NCI-H128 (cell line): Measurements from ENCODE around the gene TRIM67.

ENCODE experiments used
- DNase-seq: peaks from one replicate; lab custom pipeline; 2025; ENCODE audit not compliant: unreplicated experiment; lab: John Stamatoyannopoulos, UW

TRIM67 gene

DNA sequence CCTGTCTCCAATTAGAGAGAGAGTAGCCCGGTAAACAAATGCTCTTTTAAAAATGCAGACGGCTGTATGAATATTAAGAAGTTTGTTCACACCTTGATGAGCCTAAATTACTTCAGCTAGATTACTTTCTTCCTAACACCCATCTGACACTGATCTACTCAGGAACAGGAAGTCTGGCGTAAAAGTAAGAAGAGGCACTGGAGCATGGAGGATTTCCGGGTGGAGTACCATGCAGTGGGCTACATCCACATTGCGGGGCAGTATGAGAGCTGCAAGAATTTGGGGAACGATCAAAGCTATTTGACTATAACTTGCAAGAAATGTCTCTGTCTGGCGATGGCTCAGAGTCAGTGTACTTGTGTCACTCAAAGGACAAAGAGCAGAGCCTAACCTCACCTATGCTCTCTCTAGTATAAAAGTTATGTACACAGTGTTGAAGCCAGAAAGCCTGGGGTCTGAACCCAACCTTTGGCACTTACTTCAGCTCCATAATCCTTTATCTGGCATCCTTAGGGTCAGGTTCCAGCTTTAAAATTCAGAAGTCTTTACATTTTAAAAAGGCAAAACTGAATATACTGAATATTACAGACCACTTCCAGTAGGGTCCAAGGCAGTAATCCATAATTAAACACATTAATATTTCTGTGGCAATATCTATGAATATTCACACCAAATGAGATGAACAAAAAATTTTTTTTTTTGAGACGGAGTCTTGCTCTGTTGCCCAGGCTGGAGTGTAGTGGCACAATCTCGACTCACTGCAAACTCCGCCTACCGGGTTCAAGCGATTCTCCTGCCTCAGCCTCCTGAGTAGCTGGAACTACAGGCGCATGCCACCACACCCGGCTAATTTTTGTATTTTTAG, 71.2 kb downstream of the TRIM67 start:
- DNase-seq = no peak

DNA sequence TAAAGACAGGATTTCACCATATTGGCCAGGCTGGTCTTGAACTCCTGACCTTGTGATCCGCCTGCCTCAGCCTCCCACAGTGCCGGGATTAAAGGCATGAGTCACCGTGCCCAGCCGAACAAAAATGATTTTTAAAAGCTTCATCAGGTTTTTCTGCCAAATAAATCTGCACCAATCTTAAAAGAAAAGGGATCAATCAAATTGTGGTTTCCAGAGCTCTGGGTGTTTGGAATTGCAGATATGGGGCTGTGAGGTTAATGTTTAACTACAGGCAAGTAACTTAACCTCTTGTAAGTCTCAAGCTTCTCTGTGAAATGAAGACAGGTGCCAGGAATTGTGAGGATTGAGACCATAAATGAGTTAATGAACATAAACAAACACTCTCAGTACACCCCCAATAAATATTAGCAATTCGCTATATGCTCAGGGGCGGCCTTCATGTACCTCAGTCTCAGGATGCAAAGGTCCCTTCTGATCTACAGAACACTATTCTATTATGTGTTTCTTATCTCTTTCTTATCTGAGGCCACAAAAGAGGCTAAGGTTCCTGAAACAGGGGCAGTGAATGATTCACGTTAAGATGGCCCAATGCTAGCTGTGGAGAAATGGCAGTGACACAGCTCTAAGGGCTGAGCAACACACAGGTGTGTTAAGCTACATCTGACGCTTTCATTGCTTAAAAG, 72.0 kb downstream of the TRIM67 start:
- no peak for DNase-seq

DNA sequence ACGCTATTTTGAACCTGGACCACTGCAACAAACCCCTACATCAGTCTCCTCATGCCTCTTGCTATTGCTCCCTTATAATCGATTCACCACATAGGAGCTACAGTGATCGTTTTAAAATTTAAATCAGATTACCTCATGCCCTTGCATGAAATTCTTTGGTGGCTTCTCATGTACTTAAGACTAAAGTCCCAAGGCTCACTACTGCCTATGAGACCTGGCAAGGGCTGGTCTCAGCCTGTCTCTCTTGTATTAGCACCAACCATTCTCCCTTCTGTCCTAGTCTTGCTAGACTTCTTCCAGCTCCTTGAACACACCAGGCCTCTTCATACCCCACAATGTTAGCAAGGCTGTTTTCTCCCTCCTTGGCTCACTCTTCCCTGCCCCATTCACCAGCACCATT, 72.6 kb downstream of the TRIM67 start:
- DNase-seq = no peak

DNA sequence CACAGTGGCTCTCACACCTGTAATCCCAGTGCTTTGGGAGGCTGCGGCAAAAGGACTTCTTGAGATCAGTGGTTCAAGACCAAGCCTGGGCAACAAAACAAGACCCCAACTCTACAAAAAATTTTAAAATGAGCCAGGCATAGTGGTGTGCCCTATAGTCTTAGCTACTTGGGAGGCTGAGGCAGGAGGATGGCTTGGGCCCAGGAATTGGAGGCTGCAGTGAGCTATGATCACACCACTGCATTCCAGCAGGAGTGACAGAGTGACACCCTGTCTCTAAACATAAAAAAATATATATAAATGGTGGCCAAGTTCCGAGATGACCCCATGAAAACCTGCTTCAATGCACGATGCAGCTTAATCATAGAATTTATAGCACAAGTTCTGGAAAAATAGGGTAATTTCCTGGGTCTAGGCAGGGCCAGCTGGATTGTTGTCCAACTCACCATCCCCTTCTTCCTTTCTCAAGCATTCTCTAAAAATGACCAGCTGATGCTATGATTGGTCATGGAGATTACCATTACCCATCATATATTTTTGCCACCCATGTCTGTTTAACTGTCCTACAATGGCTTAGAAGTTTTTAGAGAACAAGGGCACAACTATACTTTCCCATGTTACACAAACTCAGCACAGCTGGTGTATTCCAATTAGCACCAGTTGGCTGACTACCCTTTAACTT, 73.8 kb downstream of the TRIM67 start:
- DNase-seq = no peak

DNA sequence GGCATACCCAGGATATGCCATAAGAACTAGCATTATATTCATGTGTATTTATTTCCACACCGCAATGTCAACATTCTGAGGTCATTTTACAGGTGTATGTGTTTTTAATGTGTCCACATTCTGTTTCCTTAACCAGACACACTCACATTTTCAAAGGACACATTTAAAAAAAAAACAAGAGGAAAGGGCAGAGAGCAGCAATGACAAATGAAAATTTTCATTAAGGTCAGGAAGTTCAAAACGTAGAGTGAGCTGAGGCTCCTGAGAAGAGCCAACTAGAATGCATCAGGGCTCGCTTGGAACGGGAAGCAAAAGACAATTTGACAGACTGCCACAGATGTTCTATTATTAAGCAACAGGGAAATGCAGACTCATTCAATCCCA, 74.3 kb downstream of the TRIM67 start:
- no peak for DNase-seq

DNA sequence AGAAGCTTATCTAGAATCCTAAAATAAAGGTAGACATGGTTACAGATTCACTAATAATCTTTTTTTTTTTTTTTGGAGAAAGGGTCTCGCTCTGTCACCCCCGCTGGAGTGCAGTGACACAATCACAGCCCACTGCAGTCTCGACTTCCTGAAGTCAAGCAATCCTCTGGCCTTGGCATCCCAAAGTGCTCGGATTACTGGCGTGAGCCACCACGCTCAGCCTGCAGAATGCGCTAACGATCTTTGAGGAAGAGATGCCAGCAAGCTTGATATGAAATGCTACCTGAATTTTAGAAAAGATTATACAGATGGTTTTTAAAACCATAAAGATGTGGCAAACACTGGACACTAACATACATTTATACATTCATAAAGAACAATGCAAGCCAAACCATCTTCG, 75.1 kb downstream of the TRIM67 start:
- no peak for DNase-seq

DNA sequence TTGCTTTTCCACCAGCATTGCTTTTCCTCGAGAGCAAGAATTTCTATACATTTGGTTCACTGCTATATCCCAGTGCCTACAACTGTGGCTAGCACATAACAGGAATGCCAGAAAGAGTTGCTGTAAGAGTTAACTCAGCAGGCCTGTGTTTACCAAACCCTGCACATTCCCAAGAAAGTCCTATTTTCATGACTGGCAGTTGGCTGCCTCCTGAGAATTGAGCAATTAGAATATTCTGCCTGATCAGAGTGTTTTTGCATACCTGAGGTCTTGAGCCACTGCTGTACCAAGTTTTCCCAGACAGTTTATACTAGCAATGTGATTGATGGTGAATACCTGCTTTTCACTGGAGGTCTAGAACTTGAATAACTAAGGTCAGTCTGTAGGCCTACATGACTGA, 76.4 kb downstream of the TRIM67 start:
- no peak for DNase-seq

DNA sequence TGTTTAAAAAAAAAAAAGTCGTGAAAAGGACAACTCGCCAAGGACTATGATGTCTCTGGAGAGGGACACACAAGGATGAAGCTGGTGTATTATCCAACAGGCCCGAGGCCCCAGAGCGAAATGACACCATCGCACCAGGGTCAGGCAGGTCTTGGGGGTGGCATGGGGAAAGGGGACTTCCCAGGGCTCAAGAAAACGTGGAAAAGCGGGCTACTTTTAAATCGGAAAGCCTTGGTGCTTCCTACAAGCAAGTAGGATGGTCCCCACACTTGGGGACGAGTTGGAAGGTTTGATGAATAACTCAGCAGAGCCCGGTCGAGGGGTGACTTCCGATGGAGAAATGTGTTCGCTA, 78.6 kb downstream of the TRIM67 start:
- DNase-seq = no peak

DNA sequence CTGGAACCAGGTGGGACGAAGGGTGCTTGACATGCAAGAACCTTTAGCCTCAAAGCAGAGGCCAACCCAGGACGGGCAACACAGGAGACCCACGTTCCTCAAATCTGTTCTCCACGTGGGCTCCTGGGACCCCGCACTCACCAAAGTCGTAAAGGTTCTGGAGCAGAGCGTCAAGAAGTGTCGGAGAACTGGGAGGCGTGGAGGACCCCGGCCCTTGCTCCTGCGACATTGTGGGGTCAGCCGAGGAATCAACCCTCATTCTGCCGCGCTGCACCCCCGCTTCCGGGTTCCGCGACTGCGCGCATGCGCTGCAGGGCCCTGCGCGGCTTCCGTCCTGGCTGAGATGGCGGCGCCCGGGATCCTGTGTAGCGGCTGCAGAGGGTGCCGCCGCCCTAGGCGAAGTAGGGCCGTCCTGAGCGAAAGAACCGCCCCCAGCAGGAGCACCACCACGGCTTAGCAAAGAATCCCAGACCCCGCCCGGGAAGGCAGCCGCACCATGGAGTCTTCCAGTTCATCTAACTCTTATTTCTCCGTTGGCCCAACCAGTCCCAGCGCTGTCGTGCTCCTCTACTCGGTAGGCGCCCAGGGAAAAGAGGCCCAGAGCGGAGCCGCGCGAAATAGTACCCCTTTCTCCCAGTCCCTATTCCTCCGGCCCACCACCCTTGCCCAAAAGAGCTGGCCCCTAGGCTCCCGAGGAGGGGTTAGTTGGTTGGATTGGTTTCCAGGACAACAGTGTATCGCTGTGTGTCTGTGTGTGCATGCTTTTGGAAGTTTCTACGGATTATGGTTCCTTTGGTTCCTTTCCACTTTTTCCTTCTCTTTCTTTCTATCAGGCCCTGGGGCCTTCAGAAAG, 79.3 kb downstream of the TRIM67 start, which contains the start of gene GNPAT:
Gene GNPAT, plus strand, starts transcription at position 330 of the 853 bp plus-strand sequence. Its CDS starts 167 bp downstream, at position 497.
- peak; percentile 65 for DNase-seq

DNA sequence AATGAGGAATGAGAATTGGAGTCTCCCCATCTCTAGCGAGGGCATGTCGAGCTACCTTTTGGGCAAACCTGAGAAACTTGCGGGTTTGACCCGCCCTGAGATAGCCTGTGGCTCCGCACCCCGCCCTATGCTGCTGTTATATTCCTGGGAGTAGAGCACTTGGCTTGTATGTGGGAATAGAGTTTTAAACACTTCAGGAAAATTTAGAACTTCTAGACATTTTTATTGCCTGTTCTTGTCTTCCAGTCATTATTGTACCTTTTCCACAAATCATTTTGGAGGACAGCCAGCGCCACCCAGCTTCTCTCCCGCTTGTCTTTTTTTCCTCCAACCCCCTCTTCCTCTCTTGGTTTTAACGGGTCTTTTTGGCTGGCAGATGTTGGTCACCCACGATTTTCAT, 79.9 kb downstream of the TRIM67 start:
- no peak for DNase-seq

DNA sequence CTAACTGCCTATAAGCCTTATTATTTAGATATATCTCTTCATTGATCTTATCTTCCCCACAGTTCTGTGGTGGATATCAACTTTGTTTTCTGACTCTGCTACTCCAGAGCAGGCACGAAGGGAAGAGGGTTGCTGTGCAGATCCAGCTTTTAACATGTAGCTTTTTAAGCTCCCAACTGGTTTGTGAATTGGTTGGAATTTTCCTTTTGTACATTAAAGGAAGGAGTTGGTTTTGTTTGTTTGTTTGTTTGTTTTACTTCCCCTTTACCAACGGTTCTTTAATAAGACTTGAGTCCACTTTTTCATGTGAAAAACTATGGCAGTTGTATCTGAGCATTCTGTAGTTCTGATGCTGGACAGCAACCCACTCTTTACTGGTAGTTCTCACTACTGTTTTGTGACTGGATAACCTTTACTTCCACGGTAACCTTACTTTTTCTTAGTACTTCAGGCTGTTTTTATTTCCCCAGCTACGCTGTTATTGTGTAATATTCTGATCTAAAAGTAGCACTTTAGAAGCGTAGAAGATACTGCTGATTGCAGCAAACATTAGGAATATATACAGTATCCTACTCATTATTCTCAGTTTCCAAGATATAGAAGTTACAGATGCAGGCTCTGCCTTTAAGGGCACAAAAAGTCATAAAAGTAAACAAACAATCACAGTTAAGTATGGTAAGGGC, 80.8 kb downstream of the TRIM67 start:
- no peak for DNase-seq

DNA sequence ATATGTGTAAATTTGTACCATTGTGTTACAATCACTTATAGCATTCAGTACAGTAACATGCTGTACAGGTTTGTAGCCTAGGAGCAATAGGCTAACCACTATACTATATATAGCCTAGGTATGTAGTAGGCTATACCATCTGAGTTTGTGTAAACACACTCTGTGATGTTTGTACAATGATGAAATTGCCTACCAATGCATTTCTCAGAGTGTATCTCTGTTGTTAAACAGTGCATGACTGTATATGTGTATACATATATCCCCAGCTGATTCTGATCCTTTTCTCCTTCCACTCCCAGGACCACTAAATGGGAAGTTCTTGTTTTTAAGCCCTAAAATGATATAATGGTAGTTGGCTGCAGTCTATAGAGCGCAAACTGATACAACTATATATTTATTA, 86.9 kb downstream of the TRIM67 start:
- DNase-seq = no peak

DNA sequence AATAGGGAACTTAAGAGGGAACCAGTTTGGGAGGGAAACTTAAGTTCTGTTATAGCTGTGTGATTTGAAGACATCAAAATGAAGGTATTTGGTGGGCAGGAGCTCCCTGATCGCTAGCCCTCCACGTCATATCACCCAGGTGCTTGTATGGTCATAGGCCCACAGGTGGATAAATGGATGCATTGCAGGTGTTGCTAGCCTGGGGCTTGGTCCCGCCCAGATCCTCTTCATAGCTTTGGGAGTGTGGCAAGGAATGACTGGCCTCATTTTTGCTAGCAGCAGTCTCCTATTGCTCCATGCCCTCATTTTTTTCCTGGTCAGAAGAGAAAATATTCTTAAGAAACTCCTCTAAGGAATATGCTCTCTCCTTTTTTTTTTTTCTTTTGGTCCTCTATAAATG, 90.5 kb downstream of the TRIM67 start:
- no peak for DNase-seq

DNA sequence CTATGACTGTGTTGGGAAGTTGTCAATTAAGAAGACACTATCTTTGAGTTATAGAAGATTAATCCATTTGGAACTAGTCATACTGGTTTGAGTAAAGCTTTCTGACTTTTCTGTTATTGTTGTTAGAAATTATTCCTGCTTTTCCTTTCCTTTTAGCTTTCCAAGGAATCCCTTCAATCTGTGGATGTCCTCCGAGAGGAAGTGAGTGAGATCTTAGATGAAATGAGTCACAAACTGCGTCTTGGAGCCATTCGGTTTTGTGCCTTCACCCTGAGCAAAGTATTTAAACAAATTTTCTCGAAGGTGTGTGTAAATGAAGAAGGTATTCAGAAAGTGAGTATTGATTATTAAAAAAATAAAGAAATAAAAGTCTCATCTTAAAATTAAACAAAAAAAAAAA, 98.5 kb downstream of the TRIM67 start:
- no peak for DNase-seq

DNA sequence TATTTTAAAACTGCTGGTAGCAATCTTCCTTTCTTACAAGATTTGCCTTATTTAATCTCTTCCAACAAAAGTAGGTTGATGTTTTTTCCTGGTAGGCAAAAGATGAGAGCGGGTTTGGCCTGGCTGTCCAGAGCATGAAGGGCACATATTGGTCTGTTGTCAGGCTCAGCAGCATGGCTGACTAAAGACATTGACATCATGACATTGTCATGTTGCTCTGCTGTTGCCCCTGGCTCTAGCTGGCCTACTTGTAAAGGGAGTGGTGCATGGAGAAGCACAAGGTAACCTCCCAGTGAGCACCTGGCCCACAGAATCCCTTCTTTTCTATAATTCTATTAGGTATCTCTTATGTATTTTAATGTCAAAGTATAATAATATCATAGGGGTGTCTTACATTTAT, 102.8 kb downstream of the TRIM67 start:
- DNase-seq = no peak

DNA sequence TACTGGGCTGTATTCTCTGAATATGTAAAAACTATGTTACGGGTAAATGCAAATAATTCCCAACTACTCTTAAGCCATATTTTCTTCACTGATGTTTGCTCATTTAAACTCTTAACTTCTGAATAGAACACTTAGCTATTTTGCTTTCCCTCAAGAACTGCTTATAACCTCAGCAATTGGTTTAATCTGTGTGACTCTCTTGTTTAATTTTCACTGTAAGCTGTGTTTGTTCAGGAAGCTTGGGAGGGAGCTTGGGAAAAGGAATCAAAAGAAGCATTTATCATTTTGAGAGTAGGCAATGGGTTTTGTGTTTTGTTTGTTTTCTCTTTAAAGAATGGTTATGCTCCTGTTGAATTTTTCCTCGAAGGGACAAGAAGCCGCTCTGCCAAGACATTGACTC, 103.5 kb downstream of the TRIM67 start:
- DNase-seq = no peak

DNA sequence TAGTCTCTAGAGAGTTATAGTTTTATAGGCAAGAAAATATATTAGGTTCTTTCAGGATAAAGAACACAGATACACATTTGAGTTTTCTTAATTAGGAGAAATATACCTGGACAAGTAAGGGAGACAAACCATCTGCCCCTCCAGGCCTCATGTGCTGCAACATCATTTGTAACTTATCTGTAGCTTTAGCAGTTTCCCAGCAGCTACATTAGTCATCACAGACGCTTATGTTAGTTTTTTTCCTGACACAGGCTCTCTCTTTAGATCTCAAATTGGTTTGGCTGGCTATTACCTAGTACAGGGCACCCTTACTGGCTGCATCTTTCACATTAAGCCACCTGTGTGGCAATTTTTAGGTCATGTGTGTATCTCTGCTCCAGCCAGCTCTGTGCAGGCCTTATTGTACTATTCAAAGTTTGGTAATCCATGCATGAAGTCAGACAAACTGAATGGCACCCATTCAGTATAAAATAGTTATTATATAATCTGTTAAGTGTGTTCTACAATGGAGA, 105.0 kb downstream of the TRIM67 start:
- DNase-seq = no peak
